GM15510 (cell line): ENCODE measurements around the gene HIVEP3.

Experiments used
- POLR2A ChIP-seq: IDR thresholded peaks from 3 replicates; pipeline ENCODE4 v1.6.1; 2011; ENCODE audit warnings: borderline replicate concordance; ENCODE audit not compliant: insufficient read length; ENCODE audit errors: extremely low read depth

Gene HIVEP3

GRCh38 chr1:41640141-41640751, 278.5 kb downstream of the HIVEP3 start:
- no peak for TF ChIP-seq POLR2A

DNA sequence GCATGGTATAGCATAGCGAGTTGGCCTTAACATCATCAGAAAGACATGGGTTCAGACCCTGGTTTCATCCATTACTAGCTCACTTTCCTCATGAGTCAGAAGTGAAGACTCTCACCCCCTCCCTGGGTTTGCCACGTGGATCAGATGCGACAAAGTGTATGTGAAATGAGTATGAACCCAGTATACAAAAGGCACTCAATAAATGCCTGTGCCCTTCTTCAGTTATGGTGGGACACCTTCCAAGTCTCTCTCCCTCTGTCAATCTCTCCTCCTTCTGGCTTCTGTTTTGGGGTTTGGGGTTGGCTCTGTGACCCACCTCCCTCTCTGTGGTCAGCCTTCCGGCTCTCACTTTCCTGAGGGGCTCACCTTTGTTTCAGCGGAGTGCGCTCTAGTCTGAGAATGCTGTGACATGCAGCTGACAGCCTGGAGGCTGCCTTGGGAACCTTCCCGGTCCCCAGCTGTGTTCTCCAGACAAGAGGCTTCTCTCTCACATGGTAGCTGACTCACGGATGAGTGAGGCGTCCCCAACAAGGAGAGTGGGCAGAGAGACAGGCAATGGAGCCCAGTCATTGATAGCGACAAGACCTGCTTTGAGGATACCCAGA, 279.3 kb downstream of the HIVEP3 start:
- TF ChIP-seq POLR2A = no peak

GRCh38 chr1:41638086-41639024, 280.4 kb downstream of the HIVEP3 start:
- TF ChIP-seq POLR2A = no peak

DNA sequence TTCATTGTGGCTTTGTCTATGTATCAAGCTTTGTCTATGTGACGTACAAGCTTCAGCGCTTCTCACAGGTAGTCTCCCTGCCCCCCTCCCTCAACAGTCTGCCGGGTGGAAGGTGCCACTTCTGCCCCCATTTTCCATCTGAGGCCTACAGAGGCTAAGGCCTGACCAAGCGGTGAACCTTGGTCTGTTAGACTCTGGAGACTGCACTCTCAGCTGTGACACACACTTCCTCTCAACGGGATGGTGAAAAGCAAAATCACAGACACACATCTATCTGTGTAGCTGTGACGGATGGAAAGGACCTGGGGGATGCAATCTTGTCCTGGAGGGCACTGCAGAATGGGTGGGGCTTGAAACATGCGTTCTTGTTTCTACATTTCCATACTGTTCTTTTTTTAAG, 281.4 kb downstream of the HIVEP3 start:
- TF ChIP-seq POLR2A = no peak

GRCh38 chr1:41633764-41634163, 285.0 kb downstream of the HIVEP3 start:
- TF ChIP-seq POLR2A = no peak

- no peak for TF ChIP-seq POLR2A
These were observed 285.7 kb downstream of the HIVEP3 start for GRCh38 chr1:41632781-41633575.

DNA sequence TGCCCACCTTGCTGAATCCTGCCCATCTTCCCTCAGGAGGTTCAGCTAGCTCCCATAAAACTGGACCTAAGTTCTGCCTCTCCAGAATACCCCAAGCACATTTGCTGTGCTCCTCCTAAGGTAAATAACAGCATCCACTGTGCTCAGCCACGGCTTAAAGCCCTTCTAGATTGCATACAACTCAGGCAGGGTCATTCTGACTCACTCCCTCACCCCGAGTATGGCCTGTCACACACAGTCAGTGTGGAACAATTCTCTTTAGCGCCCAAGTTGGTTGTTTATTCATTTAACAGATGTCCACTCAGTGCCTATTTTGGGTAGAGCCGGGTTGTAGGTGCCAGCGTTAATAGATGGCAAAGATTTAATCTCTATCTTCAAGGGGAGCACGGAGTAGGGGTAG, 286.8 kb downstream of the HIVEP3 start:
- no peak for TF ChIP-seq POLR2A

DNA sequence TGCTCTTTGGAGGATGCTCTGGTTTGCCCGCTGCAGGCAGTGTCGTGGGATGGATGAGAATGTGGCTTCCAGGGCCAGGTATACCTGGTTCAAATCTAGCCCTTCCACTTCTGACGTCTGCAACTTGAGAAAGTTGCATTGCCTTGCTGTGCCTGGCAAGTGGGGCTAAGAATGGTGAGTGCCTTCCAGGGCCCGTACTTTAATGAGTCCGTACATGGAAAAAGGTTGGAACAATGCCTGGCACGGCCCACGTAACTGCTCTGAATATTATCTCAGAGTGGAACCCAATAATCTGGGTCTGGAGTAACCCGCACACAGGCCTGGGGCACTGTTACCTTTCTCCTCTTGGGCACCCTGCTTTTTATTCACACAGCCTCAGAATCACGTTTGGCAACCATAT, 287.6 kb downstream of the HIVEP3 start:
- TF ChIP-seq POLR2A = no peak

DNA sequence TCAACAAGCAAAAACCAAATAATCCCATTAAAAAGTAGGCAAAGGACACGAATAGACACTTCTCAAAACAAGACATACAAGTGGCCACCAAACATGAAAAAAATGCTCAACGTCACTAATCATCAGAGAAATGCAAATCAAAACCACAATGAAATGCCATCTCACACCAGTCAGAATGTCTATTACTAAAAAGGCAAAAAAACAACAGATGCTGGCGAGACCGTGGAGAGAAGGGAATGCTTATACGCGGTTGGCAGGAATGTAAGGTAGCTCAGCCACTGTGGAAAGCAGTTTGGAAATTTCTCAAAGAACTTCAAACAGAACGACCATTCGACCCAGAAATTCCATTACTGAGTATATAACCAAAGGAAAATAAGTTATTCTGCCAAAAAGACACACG, 289.2 kb downstream of the HIVEP3 start:
- no peak for TF ChIP-seq POLR2A

DNA sequence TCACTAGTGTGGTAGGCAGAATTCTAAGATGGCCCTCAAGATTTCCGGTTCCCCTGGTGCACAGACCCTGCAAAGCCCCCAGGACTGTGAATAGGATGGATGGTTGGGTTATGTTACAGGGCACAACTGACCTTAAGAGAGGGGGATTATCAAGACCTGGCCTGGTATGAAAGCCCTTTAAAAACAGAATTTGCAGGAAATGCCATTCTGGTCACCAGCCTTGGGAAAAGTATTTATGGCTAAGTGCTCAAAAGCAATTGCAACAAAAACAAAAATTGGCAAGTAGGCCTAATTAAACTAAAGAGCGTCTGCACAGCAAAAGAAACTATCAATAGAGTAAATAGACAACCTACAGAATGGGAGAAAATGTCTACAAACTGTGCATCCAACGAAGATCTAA, 289.6 kb downstream of the HIVEP3 start:
- no peak for TF ChIP-seq POLR2A

GRCh38 chr1:41627491-41628280, 291.0 kb downstream of the HIVEP3 start:
- no peak for TF ChIP-seq POLR2A

GRCh38 chr1:41626616-41627375, 291.9 kb downstream of the HIVEP3 start:
- no peak for TF ChIP-seq POLR2A

GRCh38 chr1:41626146-41626545, 292.6 kb downstream of the HIVEP3 start:
- TF ChIP-seq POLR2A = no peak
